ENCODE data around the gene CTTNBP2NL. TPM values are rescaled to one million over a fixed set of nuclear protein-coding genes. Genes with fewer than 3 reads are reported as not detected.
"Not testable (repeated sequence)": the region's sequence is repeated elsewhere in the genome, so short reads cannot be mapped to it uniquely, and the experiment has no call there.

CTTNBP2NL gene
- total RNA-seq, 2 experiments from 2014 or later: 0.47 to 0.57 TPM

DNA sequence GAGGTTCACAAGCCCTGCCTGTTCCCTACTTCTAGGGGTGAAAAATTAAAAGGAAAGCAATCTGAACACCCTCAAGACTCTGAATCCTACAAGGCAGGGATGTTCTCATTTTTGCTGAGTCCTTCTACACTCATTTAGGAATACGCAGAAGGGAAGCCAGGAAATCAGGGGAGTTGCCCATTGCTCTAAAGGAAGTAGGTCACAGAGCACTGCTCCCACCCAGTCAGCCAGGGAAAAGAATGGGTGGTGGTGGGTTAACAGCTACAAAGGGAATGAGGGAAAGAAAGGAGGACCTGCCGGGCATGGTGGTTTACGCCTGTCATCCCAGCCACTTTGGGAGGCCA is 2.4 kb upstream of the CTTNBP2NL start:
- POLR2A ChIA-PET: no interaction called here
- H3K36me3 Mint-ChIP-seq: no peaks in the 10 kb centered on the region
- ATAC-seq (ENCODE audit: low read depth) (no peak), DNase-seq (no peak)
- peaks cover 39% of the 10 kb centered on the region for H3K27me3 Mint-ChIP-seq
- no peaks in the 10 kb centered on the region for H3K9me3 Mint-ChIP-seq
- no peak overlapping the region for H3K4me3 Mint-ChIP-seq
- H3K4me1 Mint-ChIP-seq: peaks cover 24% of the 10 kb centered on the region
- no peak overlapping the region for H3K27ac Mint-ChIP-seq

DNA sequence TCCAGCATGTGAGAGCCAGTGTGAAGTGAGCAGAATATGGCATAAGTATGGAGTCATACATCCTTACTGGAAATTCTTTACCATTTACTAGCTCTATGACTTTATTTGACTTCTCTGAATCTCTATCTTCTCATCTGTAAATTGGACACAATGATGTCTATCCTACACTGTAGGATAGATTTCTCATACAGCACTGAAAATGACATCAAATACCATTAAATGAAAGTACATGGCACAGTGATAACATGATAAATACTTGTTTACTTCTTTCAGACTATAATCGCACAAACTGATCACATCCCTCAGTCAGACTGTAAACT is 1.3 kb upstream of the CTTNBP2NL start:
- Mint-ChIP-seq H3K4me1 (peaks cover 26% of the 10 kb centered on the region), H3K36me3 (no peaks in the 10 kb centered on the region), H3K4me3 (no peak overlapping the region), H3K9me3 (no peaks in the 10 kb centered on the region), H3K27ac (no peak overlapping the region), H3K27me3 (peaks cover 33% of the 10 kb centered on the region)
- ATAC-seq (ENCODE audit: low read depth) (no peak), DNase-seq (no peak)
- POLR2A ChIA-PET: no interaction called here

DNA sequence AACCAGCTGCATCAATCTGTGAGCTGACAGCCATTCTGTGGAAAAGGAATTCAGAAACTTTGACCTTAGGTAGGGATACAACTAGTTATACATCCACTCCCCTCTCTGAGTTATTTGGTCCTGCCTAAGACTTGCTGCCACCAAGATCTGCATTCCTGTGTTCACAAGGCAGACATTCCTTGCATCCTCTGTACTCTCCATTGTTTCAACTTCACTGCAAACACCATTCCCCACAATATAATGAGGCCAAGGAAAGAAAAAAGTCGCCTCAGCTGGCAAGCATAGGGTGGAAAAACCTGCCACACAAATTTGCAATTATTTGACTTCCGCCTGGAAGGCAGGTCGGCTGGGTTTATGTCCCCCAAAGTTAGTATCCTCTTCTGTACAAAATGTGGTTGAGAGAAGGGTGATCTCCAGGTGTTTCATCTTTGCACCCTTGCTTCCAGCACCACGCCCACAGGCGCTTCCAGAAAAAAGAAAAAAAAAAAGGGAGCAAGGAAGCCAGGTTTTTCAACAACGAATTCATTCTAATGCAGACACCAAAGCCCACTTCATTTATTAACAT is 676 bp upstream of the CTTNBP2NL start:
- Mint-ChIP-seq H3K36me3 (no peaks in the 10 kb centered on the region), H3K9me3 (no peaks in the 10 kb centered on the region), H3K27me3 (peaks cover 32% of the 10 kb centered on the region), H3K4me3 (peak overlapping the region; percentile 94), H3K4me1 (peaks cover 25% of the 10 kb centered on the region), H3K27ac (no peak overlapping the region)
- POLR2A ChIA-PET: no interaction called here
- ATAC-seq (ENCODE audit: low read depth) (no peak), DNase-seq (no peak)

DNA sequence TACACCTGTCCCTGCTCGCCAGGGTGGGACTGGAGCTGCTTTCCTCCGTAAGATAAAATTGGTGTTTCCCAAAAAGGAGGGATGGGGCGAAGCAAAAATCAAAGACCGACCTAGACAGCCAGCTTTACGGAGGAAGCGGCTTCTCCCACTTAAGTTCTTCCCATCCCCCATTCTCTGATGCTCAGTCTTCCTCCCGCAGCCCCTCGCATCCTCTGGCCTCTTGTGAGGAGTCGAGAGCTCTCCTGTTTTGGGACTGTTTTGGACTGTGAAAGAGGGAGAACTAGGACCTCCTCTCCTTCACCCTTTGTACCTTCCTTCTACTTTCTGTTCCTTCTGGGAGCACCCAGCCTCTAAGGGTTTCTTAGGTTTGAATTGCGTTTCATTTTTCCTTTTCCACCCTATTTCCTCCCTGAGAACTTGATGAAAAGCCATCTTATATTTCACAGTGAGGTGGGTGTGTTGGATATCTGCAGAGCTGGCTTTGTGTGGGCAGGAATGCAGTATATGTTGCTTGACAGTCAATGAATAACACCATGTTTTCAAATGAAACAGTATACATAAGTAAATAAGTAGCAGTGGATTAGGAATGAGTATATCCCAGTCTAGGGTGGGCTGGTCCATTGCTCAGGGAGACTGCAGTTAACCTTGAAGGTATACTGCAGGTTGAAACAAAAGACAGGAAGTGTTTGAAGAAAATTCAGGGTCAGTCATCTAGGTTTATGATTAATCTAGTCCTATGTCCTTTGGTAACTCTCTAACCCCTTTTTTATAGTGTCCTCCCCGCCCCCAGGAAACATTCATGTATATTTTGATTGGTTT is 848 bp downstream of the CTTNBP2NL start:
- H3K4me1 Mint-ChIP-seq: peaks cover 15% of the 10 kb centered on the region
- H3K4me3 Mint-ChIP-seq: peak overlapping the region; percentile 94
- no peak for ATAC-seq (ENCODE audit: low read depth)
- peaks cover 35% of the 10 kb centered on the region for H3K27me3 Mint-ChIP-seq
- DNase-seq: no peak
- POLR2A ChIA-PET: no interaction called here
- no peaks in the 10 kb centered on the region for H3K9me3 Mint-ChIP-seq
- no peak overlapping the region for H3K27ac Mint-ChIP-seq
- H3K36me3 Mint-ChIP-seq: no peaks in the 10 kb centered on the region

DNA sequence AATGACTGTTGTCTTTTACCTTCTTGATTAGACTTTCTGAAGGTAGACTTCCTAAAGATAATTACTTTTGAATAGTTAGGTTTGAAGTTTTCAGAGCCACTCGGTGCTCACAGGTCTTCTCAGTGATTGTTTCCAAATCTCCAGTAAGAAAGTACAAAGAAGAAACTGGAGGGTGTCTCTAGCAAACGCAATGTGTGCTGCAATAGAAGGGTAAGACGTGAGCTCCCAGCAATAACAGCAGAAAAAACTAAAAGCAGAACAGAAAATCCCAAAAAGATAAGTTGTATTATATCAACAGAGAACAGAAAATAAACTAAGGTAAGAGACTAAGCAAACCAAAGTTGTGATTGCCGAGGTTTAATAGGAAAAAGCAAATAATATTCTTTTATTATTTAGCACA is 1.8 kb downstream of the CTTNBP2NL start:
- POLR2A ChIA-PET: no interaction called here
- H3K27ac Mint-ChIP-seq: no peak overlapping the region
- no peak for DNase-seq
- peaks cover 38% of the 10 kb centered on the region for H3K27me3 Mint-ChIP-seq
- H3K9me3 Mint-ChIP-seq: no peaks in the 10 kb centered on the region
- ATAC-seq (ENCODE audit: low read depth): no peak
- H3K4me3 Mint-ChIP-seq: no peak overlapping the region
- H3K4me1 Mint-ChIP-seq: peaks cover 15% of the 10 kb centered on the region
- H3K36me3 Mint-ChIP-seq: no peaks in the 10 kb centered on the region

DNA sequence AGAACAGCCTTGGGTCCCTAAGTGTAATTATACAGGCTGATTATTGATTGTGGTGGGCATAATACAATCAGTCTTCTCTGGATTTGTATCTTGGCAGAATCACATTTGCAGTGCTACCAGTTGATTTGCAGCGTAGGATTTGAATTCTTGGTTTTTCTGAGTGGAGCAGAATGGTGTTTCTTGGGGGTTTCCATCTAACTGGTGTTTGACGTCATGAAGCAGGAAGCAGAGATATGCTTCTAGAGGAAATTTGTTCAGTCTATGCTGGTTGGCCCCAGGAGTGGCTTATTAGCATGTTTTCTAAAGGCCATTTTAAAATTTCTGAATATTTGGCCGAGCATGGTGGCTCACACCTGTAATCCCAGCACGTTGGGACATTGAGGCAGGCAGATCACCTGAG is 3.4 kb downstream of the CTTNBP2NL start:
- ATAC-seq (ENCODE audit: low read depth): no peak
- Mint-ChIP-seq H3K36me3 (no peaks in the 10 kb centered on the region), H3K27ac (no peak overlapping the region), H3K4me1 (peaks cover 12% of the 10 kb centered on the region), H3K27me3 (peaks cover 34% of the 10 kb centered on the region), H3K9me3 (no peaks in the 10 kb centered on the region), H3K4me3 (no peak overlapping the region)
- no peak for DNase-seq
- POLR2A ChIA-PET: no interaction called here

DNA sequence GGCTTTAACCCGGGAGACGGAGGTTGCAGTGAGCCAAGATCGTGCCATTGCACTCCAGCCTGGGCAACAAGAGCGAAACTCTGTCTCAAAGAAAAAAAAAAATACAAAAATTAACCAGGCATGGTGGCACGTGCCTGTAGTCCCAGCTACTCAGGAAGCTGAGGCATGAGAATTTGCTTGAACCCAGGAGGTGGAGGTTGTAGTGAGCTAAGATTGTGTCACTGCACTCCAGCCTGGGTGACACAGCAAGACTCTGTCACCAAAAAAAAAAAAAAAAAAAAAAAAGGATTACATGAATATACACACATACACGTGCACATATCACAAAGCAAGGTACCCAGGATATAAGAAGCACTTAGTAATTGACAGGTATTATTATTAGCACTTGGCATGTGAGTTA is 4.7 kb downstream of the CTTNBP2NL start:
- not testable (repeated sequence) for H3K4me3 Mint-ChIP-seq; H3K36me3 Mint-ChIP-seq; H3K9me3 Mint-ChIP-seq; H3K27ac Mint-ChIP-seq; H3K4me1 Mint-ChIP-seq; ATAC-seq (ENCODE audit: low read depth); DNase-seq
- peaks cover 25% of the 10 kb centered on the region for H3K27me3 Mint-ChIP-seq
- POLR2A ChIA-PET: interaction anchor here (0.7 kb wide), 1 partner anchor 217 kb away, joined by 3 read pairs; no protein-coding TSS in a partner anchor

DNA sequence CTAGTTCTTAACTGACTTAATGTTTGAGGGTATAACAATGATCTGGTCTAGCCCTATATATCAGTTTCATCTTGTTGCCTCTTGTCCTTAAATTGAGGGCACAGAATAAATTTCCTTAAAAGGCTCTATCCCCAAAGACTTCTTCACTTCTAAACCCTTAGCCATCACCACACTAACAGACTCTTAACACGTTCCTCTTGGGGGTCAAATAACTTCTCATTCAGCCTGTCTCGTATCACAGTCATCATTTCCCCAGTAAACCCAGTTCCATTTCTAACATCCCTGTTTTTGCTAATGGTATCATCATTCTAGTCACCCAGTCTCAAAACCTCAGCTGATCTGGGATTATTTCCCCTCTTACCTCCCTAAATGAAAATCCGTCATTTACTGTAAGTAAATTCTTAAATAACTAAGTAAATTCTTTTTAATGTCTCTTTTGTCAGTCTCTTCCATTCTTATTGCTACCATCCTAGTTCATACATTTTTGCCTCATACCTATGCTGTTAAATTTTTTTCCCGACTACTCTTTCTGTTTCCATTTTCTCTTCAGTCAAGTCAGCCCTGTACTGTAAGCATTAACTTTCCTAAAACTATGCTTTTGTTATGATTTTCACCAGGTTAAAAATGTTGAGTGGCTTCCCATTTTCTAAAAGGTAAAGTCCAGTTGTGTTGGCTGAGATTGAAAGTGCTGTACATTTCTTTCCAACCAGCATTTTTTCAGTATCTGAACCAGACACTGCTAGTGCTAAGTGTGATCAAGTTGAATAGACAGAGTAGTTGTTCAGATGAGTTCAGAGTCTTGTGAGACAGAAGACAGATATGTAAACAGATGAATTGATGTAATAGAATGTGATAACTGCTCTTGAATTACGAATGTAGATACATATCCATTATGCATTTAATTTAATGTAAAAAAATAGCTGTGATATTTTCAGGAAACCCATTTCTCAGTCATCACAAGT is 6.9 kb downstream of the CTTNBP2NL start:
- Mint-ChIP-seq H3K4me3 (no peak overlapping the region), H3K27me3 (peaks cover 12% of the 10 kb centered on the region), H3K9me3 (no peaks in the 10 kb centered on the region), H3K36me3 (no peaks in the 10 kb centered on the region), H3K27ac (no peak overlapping the region), H3K4me1 (peaks cover 2% of the 10 kb centered on the region)
- POLR2A ChIA-PET: no interaction called here
- DNase-seq (no peak), ATAC-seq (ENCODE audit: low read depth) (no peak)

DNA sequence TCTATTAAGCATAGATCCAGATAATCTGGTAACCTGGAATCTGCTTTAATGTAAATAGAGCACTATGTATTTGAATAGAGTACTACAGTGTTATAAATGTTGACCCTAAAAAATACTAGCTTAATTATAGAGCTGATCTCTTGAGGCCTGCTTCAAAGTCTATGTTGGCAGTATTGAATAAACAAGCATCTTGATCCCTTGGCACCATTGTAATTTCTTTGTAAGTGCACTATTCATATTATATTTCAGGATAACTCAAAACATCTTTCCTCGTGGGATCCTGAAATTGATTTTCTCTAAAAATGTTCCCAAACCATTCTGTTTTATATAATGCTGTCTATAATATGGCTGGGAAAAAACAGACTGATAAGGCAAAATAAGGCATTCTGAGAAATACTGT is 10.8 kb downstream of the CTTNBP2NL start:
- H3K27ac Mint-ChIP-seq: no peak overlapping the region
- H3K36me3 Mint-ChIP-seq: no peaks in the 10 kb centered on the region
- DNase-seq (no peak), ATAC-seq (ENCODE audit: low read depth) (no peak)
- no peaks in the 10 kb centered on the region for H3K4me1 Mint-ChIP-seq
- no peaks in the 10 kb centered on the region for H3K9me3 Mint-ChIP-seq
- POLR2A ChIA-PET: no interaction called here
- no peak overlapping the region for H3K4me3 Mint-ChIP-seq
- peaks cover 6% of the 10 kb centered on the region for H3K27me3 Mint-ChIP-seq

DNA sequence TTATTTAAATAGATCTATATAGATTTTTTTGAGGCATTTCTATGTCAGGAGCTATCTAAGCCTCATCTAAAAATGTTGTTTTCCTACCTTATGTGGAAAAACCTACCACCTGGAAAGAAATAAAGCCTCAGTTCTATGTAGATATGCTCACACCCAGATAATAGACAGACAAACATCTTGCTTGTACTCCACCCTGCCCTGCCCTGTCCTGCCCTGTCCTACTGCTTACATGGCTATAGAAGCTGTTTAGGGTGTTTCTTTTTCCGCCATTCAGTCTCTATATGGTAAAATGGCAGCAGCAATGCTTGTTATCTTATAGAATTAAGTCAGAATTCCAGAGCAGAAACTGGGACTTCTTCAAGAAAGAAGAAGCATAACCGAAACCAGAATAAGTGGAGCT is 13.4 kb downstream of the CTTNBP2NL start:
- no peak for DNase-seq
- no peak for ATAC-seq (ENCODE audit: low read depth)
- no peaks in the 10 kb centered on the region for H3K36me3 Mint-ChIP-seq
- no peaks in the 10 kb centered on the region for H3K9me3 Mint-ChIP-seq
- H3K27ac Mint-ChIP-seq: no peak overlapping the region
- POLR2A ChIA-PET: no interaction called here
- H3K4me3 Mint-ChIP-seq: no peak overlapping the region
- peaks cover 2% of the 10 kb centered on the region for H3K27me3 Mint-ChIP-seq
- no peaks in the 10 kb centered on the region for H3K4me1 Mint-ChIP-seq

DNA sequence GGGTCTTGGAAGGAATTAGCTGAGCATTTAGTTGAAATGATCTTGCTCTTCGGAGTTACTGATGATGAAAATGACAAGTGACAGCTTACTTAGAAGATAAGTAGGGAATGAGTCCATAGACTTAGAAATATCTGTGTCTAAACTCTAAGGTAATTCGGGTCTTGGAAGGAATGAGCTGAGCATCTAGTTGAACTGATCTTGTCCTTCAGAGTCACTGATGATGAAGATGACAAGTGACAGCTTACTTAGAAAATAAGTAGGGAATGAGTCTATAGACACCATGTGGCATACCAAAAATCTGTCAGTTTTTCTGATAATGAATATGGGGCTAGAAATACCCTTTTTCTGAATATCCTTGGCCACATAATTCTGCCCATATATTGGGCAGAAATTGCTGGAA is 14.7 kb downstream of the CTTNBP2NL start:
- no peak for DNase-seq
- Mint-ChIP-seq H3K9me3 (no peaks in the 10 kb centered on the region), H3K27ac (no peak overlapping the region), H3K27me3 (peaks cover 2% of the 10 kb centered on the region), H3K36me3 (no peaks in the 10 kb centered on the region), H3K4me3 (no peak overlapping the region), H3K4me1 (no peaks in the 10 kb centered on the region)
- POLR2A ChIA-PET: no interaction called here
- ATAC-seq (ENCODE audit: low read depth): no peak

DNA sequence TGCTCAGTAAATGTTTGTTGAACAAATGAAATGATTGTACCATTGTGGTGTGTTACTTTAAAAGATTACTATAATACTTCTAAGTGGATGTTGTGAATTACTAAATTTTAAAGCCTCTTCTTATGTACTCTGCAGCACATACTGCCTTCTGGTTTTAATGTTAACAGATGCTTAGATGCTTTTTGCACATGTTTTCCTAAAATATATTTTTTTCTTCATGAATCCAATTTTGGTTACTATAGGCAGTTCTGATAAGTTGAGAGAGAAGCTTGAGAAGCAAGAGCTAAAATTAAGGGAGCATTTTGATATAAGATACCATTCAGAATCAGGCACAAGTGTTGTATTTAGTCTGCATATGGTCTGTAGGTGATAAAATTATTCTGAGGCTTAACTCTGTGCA is 21.3 kb downstream of the CTTNBP2NL start:
- Mint-ChIP-seq H3K4me3 (no peak overlapping the region), H3K27ac (no peak overlapping the region), H3K4me1 (no peaks in the 10 kb centered on the region), H3K36me3 (no peaks in the 10 kb centered on the region), H3K9me3 (no peaks in the 10 kb centered on the region), H3K27me3 (peaks cover 8% of the 10 kb centered on the region)
- ATAC-seq (ENCODE audit: low read depth) (no peak), DNase-seq (no peak)
- POLR2A ChIA-PET: no interaction called here

DNA sequence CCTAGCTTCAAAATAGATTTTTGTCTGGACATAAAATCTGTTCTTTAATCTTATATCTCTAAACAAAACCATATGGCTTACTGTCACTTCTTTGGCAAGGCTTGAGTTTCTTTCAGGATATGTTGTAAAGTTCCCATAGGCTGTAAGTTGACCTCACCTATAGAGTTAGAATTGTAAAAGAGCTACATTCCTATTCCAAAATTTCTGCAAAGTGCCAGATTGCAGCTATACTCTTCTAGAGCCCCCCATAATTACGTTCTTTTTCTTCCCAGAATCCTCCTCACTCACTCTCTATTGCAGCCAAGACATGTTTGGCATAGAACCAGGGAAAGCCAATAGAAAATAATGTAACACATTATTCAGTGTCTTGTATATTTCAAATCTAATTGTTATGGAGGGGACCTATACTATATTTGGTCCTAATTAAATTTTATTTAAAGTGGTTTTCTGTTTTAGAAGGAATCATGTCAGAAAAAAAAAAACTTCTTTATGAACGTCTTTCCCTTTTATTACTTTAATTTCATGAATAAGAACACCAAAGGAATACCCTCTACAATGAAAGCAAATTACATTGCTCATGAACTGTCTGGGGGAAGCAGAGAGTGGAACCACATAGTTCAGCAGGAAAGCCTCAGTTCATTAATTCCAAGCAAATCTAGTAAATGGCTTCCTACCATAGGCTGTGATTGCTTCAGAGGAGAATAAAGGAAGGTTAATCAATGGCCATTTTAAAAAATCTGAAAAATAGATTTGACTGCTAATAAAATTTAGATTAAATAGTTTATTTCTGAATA is 22.3 kb downstream of the CTTNBP2NL start:
- H3K27ac Mint-ChIP-seq: no peak overlapping the region
- POLR2A ChIA-PET: no interaction called here
- H3K27me3 Mint-ChIP-seq: peaks cover 11% of the 10 kb centered on the region
- no peaks in the 10 kb centered on the region for H3K9me3 Mint-ChIP-seq
- DNase-seq: no peak
- H3K4me3 Mint-ChIP-seq: no peak overlapping the region
- ATAC-seq (ENCODE audit: low read depth): no peak
- no peaks in the 10 kb centered on the region for H3K4me1 Mint-ChIP-seq
- no peaks in the 10 kb centered on the region for H3K36me3 Mint-ChIP-seq
